K562 (cell line): Measurements from ENCODE around the gene PPIE. TPM values are rescaled to one million over a fixed set of nuclear protein-coding genes. Genes with fewer than 3 reads are reported as not detected.

ENCODE experiments used
- ATAC-seq: fragments of 200-7000 bp; cut with Tn5 transposase; 3 replicates; pipeline ENCODE4 v1.9.1; 2020; ENCODE audit warnings: moderate library complexity
- BruUV-seq: library from RNA; stranded (reverse); fragments of 400-500 nt; replicated peaks from 2 replicates; lab custom pipeline; 2021; lab: Mats Ljungman, UMichigan
- CTCF ChIA-PET: fragments of 300-600 bp; formaldehyde crosslinking; extraction: SDS; loops from one replicate; lab custom pipeline; 2021; ENCODE audit warnings: low intra/inter-chr PET ratio; lab: Yijun Ruan, JAX
- POLR2A ChIA-PET: fragments of 300-600, 350-650 bp; sonication (Branson Sonifier 250); formaldehyde crosslinking; extraction: SDS; loops from one replicate; lab custom pipeline; 2021; ENCODE audit warnings: antibody characterized with exemption, inconsistent platforms; lab: Yijun Ruan, JAX
- DNase-seq, 4 experiments: peaks; one replicate each; pipeline versions ENCODE4 v3.0.0 to v3.0.0-alpha.2; 2011 to 2018; ENCODE audit warnings: low spot score in 3 of 4, mixed read lengths in 3 of 4; ENCODE audit errors: extremely low read depth in 1 of 4
- FAIRE-seq: peaks from 2 replicates; lab custom pipeline; 2011; peaks lifted over from hg19 to GRCh38; lab: Jason Lieb, UNC
- H2AFZ ChIP-seq: 2 replicates; pipeline ENCODE4 v1.6.0; 2011; ENCODE audit warnings: low read depth, low read length, control low read depth, inconsistent platforms
- H3K27ac ChIP-seq: fragments of 200-600 bp; 3 replicates; pipeline ENCODE4 v1.8.0; 2011; ENCODE audit warnings: low read depth, mild to moderate bottlenecking, control low read depth, inconsistent platforms, low read length, moderate library complexity, mixed read lengths; ENCODE audit errors: extremely low read depth
- H3K27me3 ChIP-seq, 2 experiments: fragments of 300-600 bp in 1 of 2; 2 replicates in 1 of 2; 3 replicates in 1 of 2; pipeline versions ENCODE4 v1.6.0 to v1.8.0; 2011; ENCODE audit warnings: inconsistent platforms in 2 of 2, low read length in 2 of 2, mild to moderate bottlenecking in 1 of 2, mixed read lengths in 1 of 2, moderate library complexity in 1 of 2; ENCODE audit not compliant: control insufficient read depth in 2 of 2, insufficient read depth in 2 of 2
- H3K36me3 ChIP-seq: fragments of 300-600 bp; 3 replicates; pipeline ENCODE4 v1.8.0; 2011; ENCODE audit warnings: mild to moderate bottlenecking, low read length, inconsistent platforms; ENCODE audit not compliant: control insufficient read depth, insufficient read depth
- H3K4me1 ChIP-seq, 2 experiments: fragments of 200-600 bp in 1 of 2; replicated peaks in 1 of 2; 2 replicates in 1 of 2; 3 replicates in 1 of 2; pipeline versions ENCODE4 v1.5.1 to v1.8.0; 2011; ENCODE audit warnings: inconsistent platforms in 2 of 2, low read length in 2 of 2, mild to moderate bottlenecking in 1 of 2, mixed read lengths in 1 of 2, moderate library complexity in 1 of 2; ENCODE audit not compliant: control insufficient read depth in 2 of 2, insufficient read depth in 2 of 2
- H3K4me2 ChIP-seq: 2 replicates; pipeline ENCODE4 v1.6.1; 2011; ENCODE audit warnings: low read length, control low read depth, inconsistent platforms, mixed read lengths; ENCODE audit not compliant: insufficient read depth
- H3K4me3 ChIP-seq: fragments of 200-600 bp; sonication (generic), shearing (Covaris generic); 2 replicates; pipeline ENCODE4 v1.5.1; 2016; ENCODE audit warnings: control low read depth, inconsistent platforms
- H3K79me2 ChIP-seq: fragments of 200-600 bp; 3 replicates; pipeline ENCODE4 v1.8.0; 2011; ENCODE audit warnings: low read length, inconsistent platforms; ENCODE audit not compliant: control insufficient read depth, insufficient read depth
- H3K9ac ChIP-seq, 2 experiments: 2 replicates each; pipeline versions ENCODE4 v1.6.0 to v1.6.1; 2011; ENCODE audit warnings: low read depth in 2 of 2, low read length in 2 of 2, control low read depth in 1 of 2, inconsistent platforms in 1 of 2, mild to moderate bottlenecking in 1 of 2, mixed read lengths in 1 of 2; ENCODE audit not compliant: insufficient read depth in 1 of 2
- H3K9me1 ChIP-seq: one replicate; pipeline ENCODE4 v1.6.0; 2011; ENCODE audit warnings: inconsistent platforms, mild to moderate bottlenecking, low read length, moderate library complexity; ENCODE audit not compliant: control insufficient read depth, insufficient read depth
- H3K9me3 ChIP-seq: replicated peaks from 2 replicates; pipeline ENCODE4 v1.5.1; 2011; ENCODE audit warnings: low read depth, low read length, inconsistent platforms; ENCODE audit not compliant: control insufficient read depth, insufficient read depth
- H4K20me1 ChIP-seq: replicated peaks from 2 replicates; pipeline ENCODE4 v1.6.1; 2011; ENCODE audit warnings: low read length, inconsistent platforms, mixed read lengths; ENCODE audit not compliant: control insufficient read depth, insufficient read depth
- JUNB ChIP-seq: fragments of 450-650 bp; formaldehyde crosslinking; conservative IDR thresholded peaks from 2 replicates; pipeline ENCODE4 v1.4.0; 2020; ENCODE audit warnings: mild to moderate bottlenecking
- PHB2 ChIP-seq: fragments of 450-650 bp; IDR thresholded peaks from 2 replicates; pipeline ENCODE4 v1.6.1; 2017; ENCODE audit warnings: low read depth
- WGBS: fragments of 100-300 bp; shearing (Covaris generic); methylation state at CpG from one replicate; pipeline ENCODE4 v1.1.6; 2016; ENCODE audit warnings: low coverage, mixed read lengths; ENCODE audit not compliant: insufficient coverage; ENCODE audit errors: missing lambda C conversion rate; 5-methylcytosine and 5-hydroxymethylcytosine counted together
- in situ Hi-C: fragments of 300-500 bp; cut with MboI; formaldehyde crosslinking; loops from 4 replicates; pipeline ENCODE4 v1.15.0; 2018; ENCODE audit warnings: inconsistent platforms, mixed read lengths
- intact Hi-C: fragments of 100-400 bp; cut with micrococcal nuclease; formaldehyde crosslinking; loops from 2 replicates; pipeline ENCODE4 v1.14.2; 2022
- polyA plus RNA-seq, 8 experiments: library from polyadenylated mRNA; depleted of rRNA in 4 of 8; stranded (reverse) in 5 of 8; unstranded in 3 of 8; fragments of >200 nt; fragmentation: Nextera tagmentation in 2 of 8; fragmentation: Illumina TruSeq in 1 of 8; extraction: Ambion mirVana in 2 of 8; extraction: Trizol in 1 of 8; gene quantifications; 2 replicates each; pipeline versions ENCODE4 v1.2.1 to v1.2.3, GENCODE V29; 2011 to 2014; ENCODE audit warnings: inconsistent platforms in 1 of 8, missing spikeins in 1 of 8
- total RNA-seq, 7 experiments: library from RNA; depleted of rRNA in 6 of 7; stranded (reverse); fragments of >200 nt in 6 of 7; fragmentation: Illumina TruSeq in 2 of 7; extraction: Trizol in 2 of 7; gene quantifications; 2 replicates each; pipeline versions ENCODE4 v1.2.1 to v1.2.3, GENCODE V29; 2011 to 2021; ENCODE audit warnings: low replicate concordance in 1 of 7
- TF ChIP-seq, protein P1 (sequence below), 3 experiments: IDR thresholded peaks in 2 of 3; conservative IDR thresholded peaks in 1 of 3; 2 replicates each; pipeline ENCODE4 v1.5.1; 2011 to 2012; ENCODE audit warnings: low read length in 3 of 3, mild to moderate bottlenecking in 3 of 3, control low read depth in 2 of 3, improper control_type of control experiment in 1 of 3, inconsistent platforms in 1 of 3, low read depth in 1 of 3, mixed read lengths in 1 of 3, moderate library complexity in 1 of 3; ENCODE audit not compliant: insufficient read depth in 2 of 3
- TF ChIP-seq, protein P2 (sequence below): sonication (generic); formaldehyde crosslinking; IDR thresholded peaks from 2 replicates; pipeline ENCODE4 v1.8.0; 2023; ENCODE audit warnings: missing genetic modification reagents, mild to moderate bottlenecking, borderline replicate concordance

Gene PPIE
- total and polyA plus RNA-seq, 9 of the 15 experiments (the other 6 are each of a cell fraction or from before 2014, with no cell fraction given): 75.4 to 444 (median 131) TPM

DNA sequence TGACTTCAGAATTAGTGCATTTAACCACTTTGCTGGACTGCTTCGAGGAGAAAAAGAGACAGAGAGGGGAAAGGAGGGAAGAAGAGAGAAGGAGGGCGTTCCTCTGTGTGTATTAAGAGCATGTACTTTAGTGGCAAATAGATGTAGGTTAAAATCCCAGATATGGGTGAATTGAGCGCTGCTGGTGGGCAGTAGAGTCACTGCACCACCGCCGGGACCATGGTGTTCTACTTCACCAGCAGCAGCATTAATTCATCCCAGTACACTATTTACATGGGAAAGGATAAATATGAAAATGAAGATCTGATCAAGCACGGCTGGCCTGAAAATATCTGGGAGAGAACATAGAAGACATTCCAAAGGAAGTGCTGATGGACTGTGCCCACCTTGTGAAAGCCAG lies 20.9 kb upstream of the PPIE start:
- no TSS peak for BruUV-seq
- ChIA-PET POLR2A (no interaction called here), CTCF (interaction anchor here (0.5 kb wide), 1 partner anchor 141 kb away, joined by 4 read pairs; the partner anchor contains the start of gene PABPC4)
- Histone ChIP-seq H3K36me3 (no peaks in the 10 kb centered on the region), H3K79me2 (no peaks in the 10 kb centered on the region), H3K4me3 (no peak overlapping the region), H2AFZ (no peak overlapping the region), H3K27ac (no peak overlapping the region), H4K20me1 (no peaks in the 10 kb centered on the region), H3K9ac (no peak overlapping the region), H3K4me1 (peaks cover 0 to 4% of the 10 kb centered on the region in 2 experiments; a peak in 3 of 5 replicates), H3K4me2 (no peak overlapping the region), H3K9me3 (no peaks in the 10 kb centered on the region), H3K9me1 (no peaks in the 10 kb centered on the region), H3K27me3 (peaks cover 0 to 3% of the 10 kb centered on the region in 2 experiments; a peak in 1 of 5 replicates)
- FAIRE-seq (no peak), ATAC-seq (peak; percentile 54; the same call in 2 of the 3 replicates), DNase-seq (no peak)
- in situ Hi-C loops (no loop called here), intact Hi-C loops (loop anchor here (10.0 kb wide), 1 partner anchor 613 kb away; no protein-coding TSS in a partner anchor)
- 5% methylated on average over 6 of the region's 6 CpGs for WGBS
- TF ChIP-seq PHB2 (no peak), JUNB (no peak)
- TF ChIP-seq, protein P1, sequence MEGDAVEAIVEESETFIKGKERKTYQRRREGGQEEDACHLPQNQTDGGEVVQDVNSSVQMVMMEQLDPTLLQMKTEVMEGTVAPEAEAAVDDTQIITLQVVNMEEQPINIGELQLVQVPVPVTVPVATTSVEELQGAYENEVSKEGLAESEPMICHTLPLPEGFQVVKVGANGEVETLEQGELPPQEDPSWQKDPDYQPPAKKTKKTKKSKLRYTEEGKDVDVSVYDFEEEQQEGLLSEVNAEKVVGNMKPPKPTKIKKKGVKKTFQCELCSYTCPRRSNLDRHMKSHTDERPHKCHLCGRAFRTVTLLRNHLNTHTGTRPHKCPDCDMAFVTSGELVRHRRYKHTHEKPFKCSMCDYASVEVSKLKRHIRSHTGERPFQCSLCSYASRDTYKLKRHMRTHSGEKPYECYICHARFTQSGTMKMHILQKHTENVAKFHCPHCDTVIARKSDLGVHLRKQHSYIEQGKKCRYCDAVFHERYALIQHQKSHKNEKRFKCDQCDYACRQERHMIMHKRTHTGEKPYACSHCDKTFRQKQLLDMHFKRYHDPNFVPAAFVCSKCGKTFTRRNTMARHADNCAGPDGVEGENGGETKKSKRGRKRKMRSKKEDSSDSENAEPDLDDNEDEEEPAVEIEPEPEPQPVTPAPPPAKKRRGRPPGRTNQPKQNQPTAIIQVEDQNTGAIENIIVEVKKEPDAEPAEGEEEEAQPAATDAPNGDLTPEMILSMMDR (IDR thresholded peaks at IDR 0.05 in 2 of 3, conservative IDR thresholded peaks at IDR 0.05 in 1 of 3; ENCODE audit: insufficient read depth in 2 of 3, low read depth in 1 of 3, low read length in 3 of 3): peak in 2 of 3 experiments; percentile 17 to 36; a peak in 3 of 6 replicates
- TF ChIP-seq, protein P2, sequence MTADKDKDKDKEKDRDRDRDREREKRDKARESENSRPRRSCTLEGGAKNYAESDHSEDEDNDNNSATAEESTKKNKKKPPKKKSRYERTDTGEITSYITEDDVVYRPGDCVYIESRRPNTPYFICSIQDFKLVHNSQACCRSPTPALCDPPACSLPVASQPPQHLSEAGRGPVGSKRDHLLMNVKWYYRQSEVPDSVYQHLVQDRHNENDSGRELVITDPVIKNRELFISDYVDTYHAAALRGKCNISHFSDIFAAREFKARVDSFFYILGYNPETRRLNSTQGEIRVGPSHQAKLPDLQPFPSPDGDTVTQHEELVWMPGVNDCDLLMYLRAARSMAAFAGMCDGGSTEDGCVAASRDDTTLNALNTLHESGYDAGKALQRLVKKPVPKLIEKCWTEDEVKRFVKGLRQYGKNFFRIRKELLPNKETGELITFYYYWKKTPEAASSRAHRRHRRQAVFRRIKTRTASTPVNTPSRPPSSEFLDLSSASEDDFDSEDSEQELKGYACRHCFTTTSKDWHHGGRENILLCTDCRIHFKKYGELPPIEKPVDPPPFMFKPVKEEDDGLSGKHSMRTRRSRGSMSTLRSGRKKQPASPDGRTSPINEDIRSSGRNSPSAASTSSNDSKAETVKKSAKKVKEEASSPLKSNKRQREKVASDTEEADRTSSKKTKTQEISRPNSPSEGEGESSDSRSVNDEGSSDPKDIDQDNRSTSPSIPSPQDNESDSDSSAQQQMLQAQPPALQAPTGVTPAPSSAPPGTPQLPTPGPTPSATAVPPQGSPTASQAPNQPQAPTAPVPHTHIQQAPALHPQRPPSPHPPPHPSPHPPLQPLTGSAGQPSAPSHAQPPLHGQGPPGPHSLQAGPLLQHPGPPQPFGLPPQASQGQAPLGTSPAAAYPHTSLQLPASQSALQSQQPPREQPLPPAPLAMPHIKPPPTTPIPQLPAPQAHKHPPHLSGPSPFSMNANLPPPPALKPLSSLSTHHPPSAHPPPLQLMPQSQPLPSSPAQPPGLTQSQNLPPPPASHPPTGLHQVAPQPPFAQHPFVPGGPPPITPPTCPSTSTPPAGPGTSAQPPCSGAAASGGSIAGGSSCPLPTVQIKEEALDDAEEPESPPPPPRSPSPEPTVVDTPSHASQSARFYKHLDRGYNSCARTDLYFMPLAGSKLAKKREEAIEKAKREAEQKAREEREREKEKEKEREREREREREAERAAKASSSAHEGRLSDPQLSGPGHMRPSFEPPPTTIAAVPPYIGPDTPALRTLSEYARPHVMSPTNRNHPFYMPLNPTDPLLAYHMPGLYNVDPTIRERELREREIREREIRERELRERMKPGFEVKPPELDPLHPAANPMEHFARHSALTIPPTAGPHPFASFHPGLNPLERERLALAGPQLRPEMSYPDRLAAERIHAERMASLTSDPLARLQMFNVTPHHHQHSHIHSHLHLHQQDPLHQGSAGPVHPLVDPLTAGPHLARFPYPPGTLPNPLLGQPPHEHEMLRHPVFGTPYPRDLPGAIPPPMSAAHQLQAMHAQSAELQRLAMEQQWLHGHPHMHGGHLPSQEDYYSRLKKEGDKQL (CRISPR knock-in tag): no peak
